ENCODE results near the gene TMEM131L. TPM values are rescaled to one million over a fixed set of nuclear protein-coding genes. Genes with fewer than 3 reads are reported as not detected.

The TMEM131L gene
- total RNA-seq, 1 experiment from 2014 or later: 19.7 TPM

GRCh38 chr4:153518001-153518400 is 51.8 kb downstream of the TMEM131L start:
- Histone ChIP-seq H4K20me1 (ENCODE audit: insufficient read depth) (no peaks in the 10 kb centered on the region), H3K36me3 (ENCODE audit: control insufficient read depth in 1 of 2, insufficient read depth in 2 of 2, low read length in 2 of 2) (no peaks in the 10 kb centered on the region), H2AFZ (ENCODE audit: low read depth, low read length, poor library complexity, severe bottlenecking) (no peak overlapping the region), H3K9me2 (ENCODE audit: insufficient read depth) (no peaks in the 10 kb centered on the region), H3K4me1 (ENCODE audit: control insufficient read depth in 1 of 2, insufficient read depth in 2 of 2, low read length in 2 of 2) (peaks cover 29 to 33% of the 10 kb centered on the region in 2 experiments), H3K4me3 (replicated peaks in 1 of 2; ENCODE audit: low read depth in 1 of 2, low read length in 2 of 2) (no peak overlapping the region), H3K9me3 (ENCODE audit: control insufficient read depth in 1 of 2, insufficient read depth in 1 of 2, low read depth in 1 of 2, low read length in 2 of 2) (no peaks in the 10 kb centered on the region), H3K27me3 (ENCODE audit: insufficient read depth, low read length) (no peaks in the 10 kb centered on the region), H3K79me2 (ENCODE audit: insufficient read depth, low read length) (peaks cover 7% of the 10 kb centered on the region; the same call in 1 of the 2 replicates), H3K9ac (ENCODE audit: low read length) (no peak overlapping the region), H3K4me2 (ENCODE audit: low read length) (no peak overlapping the region), H3K27ac (ENCODE audit: low read depth, low read length) (no peak overlapping the region)
- ChIA-PET RAD21 (ENCODE audit: low non-redundant PET in 1 of 2, low total read pairs in 2 of 2, uncharacterized antibody in 2 of 2, unreplicated experiment in 2 of 2) (no interaction called here), POLR2A (interaction anchor here (1.5 kb wide), 1 partner anchor 9 kb away, joined by 3 read pairs; no protein-coding TSS in a partner anchor), CTCF (no interaction called here)
- no peak for TF ChIP-seq SP1 (IDR thresholded peaks at IDR 0.05; ENCODE audit: low read depth)
- TF ChIP-seq ZNF274 (IDR thresholded peaks at IDR 0.05; ENCODE audit: low read depth, low read length): no peak
- TF ChIP-seq EZH2 (IDR thresholded peaks at IDR 0.05): no peak
- no peak for TF ChIP-seq ZFX (IDR thresholded peaks at IDR 0.05)
- no peak for TF ChIP-seq FOSL1 (IDR thresholded peaks at IDR 0.05; ENCODE audit: low read depth)
- TF ChIP-seq CEBPB (IDR thresholded peaks at IDR 0.05; ENCODE audit: low read depth): no peak
- no peak for TF ChIP-seq POLR2A (IDR thresholded peaks at IDR 0.05; ENCODE audit: borderline replicate concordance, extremely low read depth, insufficient read depth, insufficient read length)
- TF ChIP-seq ELF1 (IDR thresholded peaks at IDR 0.05; ENCODE audit: borderline replicate concordance, low read depth): no peak
- TF ChIP-seq SRF (IDR thresholded peaks at IDR 0.05; ENCODE audit: low read depth): no peak
- no peak for TF ChIP-seq EZH2phosphoT487 (IDR thresholded peaks at IDR 0.05; ENCODE audit: borderline replicate concordance)
- no peak for TF ChIP-seq JUND (IDR thresholded peaks at IDR 0.05)
- TF ChIP-seq, protein P1, sequence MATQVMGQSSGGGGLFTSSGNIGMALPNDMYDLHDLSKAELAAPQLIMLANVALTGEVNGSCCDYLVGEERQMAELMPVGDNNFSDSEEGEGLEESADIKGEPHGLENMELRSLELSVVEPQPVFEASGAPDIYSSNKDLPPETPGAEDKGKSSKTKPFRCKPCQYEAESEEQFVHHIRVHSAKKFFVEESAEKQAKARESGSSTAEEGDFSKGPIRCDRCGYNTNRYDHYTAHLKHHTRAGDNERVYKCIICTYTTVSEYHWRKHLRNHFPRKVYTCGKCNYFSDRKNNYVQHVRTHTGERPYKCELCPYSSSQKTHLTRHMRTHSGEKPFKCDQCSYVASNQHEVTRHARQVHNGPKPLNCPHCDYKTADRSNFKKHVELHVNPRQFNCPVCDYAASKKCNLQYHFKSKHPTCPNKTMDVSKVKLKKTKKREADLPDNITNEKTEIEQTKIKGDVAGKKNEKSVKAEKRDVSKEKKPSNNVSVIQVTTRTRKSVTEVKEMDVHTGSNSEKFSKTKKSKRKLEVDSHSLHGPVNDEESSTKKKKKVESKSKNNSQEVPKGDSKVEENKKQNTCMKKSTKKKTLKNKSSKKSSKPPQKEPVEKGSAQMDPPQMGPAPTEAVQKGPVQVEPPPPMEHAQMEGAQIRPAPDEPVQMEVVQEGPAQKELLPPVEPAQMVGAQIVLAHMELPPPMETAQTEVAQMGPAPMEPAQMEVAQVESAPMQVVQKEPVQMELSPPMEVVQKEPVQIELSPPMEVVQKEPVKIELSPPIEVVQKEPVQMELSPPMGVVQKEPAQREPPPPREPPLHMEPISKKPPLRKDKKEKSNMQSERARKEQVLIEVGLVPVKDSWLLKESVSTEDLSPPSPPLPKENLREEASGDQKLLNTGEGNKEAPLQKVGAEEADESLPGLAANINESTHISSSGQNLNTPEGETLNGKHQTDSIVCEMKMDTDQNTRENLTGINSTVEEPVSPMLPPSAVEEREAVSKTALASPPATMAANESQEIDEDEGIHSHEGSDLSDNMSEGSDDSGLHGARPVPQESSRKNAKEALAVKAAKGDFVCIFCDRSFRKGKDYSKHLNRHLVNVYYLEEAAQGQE (IDR thresholded peaks at IDR 0.05; ENCODE audit: low read depth): no peak
- no peak for TF ChIP-seq SIN3A (IDR thresholded peaks at IDR 0.05; ENCODE audit: low read depth)
- ATAC-seq (no peak), DNase-seq (ENCODE audit: low read depth, low spot score) (no peak)
- no TSS peak for BruUV-seq (replicated peaks)
- intact Hi-C loops (cut with micrococcal nuclease): no loop called here
